OCI-M1 (cell line): ENCODE measurements around the gene MRFAP1L1.
"Not testable (repeated sequence)": the region's sequence is repeated elsewhere in the genome, so short reads cannot be mapped to it uniquely, and the experiment has no call there.

Experiments used
- DNase-seq: peaks from one replicate; lab custom pipeline; 2025; lab: John Stamatoyannopoulos, UW

MRFAP1L1 gene

DNA sequence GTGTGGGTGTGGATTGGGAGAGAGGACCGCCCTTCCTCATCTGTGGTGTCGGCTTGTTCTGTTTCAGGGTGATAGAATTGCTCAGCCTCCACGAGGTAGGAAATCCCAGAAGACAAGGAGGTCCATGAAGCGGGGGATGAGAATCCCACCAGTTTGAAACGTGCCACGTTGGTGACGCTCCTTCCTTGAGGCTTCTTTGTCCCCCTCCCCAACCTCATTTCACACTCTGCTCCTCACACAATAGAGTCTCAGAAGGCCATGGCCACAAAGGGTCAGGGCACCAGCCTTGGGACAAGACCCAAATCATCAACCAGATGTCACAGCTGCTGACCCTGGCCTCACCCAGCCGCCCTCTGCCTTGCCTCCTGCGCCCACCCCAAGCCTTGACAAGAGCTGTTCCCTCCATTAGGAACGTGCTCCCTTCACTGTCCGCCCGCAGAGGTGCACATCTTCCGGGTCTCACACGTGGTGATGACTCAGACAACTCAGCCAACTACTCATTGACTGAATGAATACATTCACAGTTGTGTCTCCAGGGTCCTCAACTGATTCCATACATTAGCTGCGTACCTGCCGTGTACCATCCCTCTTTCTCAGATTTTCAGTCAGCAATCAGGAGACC, 24.6 kb upstream of the MRFAP1L1 start:
- DNase-seq, result no peak

DNA sequence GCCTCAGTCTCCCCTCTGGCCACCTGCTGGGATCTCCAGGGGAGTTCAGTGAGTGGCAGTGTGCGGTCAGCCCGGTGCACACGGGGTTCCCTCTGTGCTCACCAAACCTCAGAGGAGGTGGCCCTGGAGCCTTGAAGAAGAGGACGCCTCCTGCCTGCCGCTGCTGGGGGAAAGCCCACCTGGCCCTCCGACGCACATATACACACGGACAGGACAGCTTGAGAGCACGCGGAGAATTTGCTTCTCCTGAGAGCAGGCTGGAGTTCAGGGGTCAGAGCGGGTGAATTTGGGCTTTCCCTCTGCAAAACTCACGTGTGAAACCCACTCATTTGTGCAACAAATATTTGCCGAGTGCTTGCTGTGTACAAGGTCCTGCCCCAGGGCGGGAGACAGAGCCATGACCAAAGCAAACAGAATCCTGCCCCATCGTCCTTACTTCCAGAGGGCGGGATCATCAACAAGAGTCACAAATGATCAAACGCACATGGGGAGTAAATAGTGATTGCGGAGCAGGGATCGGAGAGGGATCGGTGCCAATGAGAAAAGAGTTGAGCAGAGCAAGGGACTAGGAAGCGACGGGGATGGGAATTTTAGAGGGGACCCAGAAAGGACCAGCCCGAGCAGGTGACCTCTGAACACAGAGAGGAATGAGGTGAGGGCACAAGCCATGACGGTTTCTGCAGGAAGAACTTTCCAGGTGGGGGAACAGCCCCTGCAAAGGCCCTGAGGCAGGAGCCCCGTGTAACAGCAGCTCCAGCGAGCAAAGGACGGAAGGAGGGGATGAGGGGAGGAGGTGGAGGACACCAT, 23.9 kb upstream of the MRFAP1L1 start:
- no peak for DNase-seq

DNA sequence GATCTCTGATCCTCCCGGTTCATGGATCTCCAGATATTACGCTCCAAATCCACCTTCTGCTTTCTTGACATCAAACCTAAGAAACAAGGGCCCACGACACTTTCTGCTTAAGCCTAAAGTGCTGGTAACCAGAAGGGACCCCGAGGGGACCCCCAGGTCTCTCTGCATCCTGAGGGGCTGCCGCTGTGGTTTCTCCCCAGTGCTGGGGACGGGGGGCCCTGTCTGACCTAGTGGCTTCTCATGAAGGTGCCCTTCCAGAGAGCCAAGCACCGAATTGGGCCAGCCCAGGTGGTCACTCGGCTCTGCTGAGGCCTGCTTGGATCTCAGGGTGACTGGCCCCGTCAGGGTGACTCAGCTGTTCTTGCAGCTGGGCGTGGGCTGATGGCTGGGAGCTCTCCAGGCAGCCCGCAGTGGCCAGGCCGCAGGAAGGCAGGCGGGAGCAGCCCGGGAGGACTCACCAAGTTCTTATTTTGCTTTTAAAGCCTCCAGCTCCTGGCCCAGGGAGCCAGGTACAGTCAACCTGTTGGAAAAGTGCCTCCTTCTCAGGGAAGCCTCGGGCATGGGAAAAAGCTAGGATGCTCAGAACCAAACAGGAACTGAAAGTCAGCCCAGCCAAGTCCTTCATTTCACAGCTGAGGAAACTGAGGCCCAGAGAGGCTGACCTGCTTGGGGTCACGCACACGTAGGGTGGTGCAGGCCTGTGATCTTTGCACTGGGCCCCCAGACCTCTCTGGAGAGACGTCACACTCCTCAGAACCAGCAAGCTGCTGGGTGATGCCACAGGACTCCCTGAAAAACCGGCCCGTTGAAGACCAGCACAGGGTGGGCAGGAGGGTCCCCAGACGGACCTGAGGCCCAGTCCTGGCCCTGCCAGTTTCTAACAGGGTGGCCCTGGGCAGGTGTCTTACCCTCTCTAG, 23.0 kb upstream of the MRFAP1L1 start:
- peak; percentile 90 for DNase-seq

DNA sequence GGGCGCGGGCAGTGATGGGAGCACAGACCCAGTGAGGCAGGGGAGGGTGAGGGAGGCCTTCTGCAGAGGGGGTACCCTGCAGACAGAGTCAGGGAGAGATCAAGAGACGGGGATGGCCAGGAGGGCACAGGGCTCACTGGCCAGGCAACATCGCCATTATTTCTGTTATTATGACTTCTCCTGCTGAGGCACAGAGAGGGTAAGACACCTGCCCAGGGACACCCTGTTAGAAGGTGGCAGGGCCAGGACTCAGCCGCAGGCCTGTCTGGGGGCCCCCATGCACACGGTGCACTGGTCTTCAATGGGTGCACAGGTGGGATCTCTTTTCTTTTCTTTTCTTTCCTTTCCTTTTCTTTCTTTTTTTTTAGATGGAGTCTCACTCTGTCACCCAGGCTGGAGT, 22.1 kb upstream of the MRFAP1L1 start:
- no peak for DNase-seq

DNA sequence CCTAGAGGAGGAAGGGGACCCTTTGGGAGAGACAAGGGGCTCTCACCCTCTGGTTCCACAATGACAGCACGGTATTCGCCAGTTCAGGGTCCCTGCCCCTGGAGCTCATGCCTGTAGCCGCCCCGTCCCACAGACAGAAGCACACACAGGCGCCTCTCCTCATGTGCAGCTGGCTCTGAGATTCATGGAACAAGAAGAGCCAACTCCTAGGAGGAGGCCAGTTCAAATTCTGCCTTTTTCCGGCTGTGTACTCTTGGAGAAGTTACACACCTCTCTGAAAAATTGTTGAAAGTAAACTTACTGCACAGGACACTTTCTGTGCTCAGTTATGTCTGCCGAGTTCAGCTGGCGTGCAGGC, 21.6 kb upstream of the MRFAP1L1 start:
- no peak for DNase-seq

DNA sequence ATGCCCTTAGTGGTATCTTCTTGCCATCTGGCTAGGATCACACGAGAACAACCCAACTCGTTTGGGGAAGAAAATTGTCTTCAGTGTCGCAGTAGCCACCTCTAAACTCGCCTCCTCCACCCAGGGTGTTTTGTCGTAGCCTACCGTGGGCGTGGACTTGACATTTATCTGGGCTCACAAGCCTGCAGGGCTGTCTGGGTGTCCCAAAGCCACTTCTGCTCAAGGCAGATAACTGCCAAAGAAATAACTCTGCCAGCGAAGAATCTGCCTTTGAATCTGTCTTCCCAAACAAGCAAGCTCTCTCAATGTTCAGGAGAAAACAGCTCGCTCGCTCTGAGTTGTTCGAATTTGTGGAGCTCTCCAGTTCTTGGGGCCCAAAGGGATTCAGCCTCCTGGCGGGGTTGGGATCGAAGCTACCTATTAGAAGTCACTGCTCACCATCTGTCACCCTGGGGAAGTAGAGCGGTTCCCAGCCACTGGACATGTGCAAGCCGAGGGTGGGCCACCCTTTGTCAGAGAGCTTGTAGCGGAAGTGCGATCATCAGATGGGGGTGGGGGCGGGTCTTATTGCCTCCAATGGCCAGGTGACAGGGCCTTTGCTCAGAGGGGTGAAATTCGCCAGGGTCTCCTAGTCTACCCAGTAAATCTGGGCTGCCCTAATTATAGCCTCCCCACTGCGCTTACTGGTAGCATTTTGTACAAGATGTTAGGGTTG, 21.1 kb upstream of the MRFAP1L1 start:
- peak; percentile 98 for DNase-seq

DNA sequence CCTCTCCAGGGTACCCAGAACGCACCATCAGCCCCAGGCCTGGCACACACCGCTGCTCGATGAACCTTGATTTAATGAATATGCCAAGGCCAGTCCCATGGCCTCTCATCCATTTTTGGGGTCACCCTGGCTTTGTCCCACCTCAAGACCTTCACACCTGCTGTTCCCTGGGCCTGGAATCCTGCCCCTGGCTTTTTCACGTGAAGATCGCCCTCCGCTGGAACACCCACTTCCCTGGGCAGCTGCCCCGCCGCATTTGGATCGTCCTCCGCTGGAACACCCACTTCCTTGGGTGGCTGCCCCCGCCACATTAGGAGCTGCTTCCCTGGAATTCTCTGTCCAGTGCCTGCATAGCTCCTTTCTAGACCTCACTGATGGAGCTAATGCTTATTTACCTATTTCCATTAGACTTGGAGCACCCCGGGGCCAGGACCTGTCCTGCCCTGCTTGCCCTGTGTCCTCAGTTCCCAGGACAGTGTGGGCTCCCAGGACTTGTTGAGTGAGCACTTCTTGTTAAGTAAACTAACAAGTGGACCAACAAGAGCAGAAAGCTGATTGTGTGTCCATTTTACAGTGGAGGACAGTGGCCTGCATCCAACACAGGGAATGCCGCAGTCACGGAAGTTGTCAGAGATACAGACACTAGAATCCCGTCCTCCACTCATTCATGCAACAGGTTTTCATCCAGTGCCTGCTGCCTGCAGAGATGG, 18.8 kb upstream of the MRFAP1L1 start:
- no peak for DNase-seq

DNA sequence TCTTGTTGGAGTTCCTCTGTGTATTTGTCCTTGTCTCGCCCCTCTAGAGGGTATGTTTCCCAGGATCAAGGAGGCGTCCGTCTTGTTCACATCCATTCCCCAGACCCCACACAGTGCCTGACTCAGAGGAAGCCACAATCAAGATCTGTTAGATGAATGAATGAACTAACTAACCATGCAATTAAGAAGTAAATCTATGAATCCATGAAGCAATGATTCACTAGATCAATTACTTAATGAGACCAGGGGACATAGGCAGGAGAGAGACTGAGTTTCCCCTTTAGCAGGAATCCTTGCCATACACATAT, 18.2 kb upstream of the MRFAP1L1 start:
- DNase-seq, result peak; percentile 19

DNA sequence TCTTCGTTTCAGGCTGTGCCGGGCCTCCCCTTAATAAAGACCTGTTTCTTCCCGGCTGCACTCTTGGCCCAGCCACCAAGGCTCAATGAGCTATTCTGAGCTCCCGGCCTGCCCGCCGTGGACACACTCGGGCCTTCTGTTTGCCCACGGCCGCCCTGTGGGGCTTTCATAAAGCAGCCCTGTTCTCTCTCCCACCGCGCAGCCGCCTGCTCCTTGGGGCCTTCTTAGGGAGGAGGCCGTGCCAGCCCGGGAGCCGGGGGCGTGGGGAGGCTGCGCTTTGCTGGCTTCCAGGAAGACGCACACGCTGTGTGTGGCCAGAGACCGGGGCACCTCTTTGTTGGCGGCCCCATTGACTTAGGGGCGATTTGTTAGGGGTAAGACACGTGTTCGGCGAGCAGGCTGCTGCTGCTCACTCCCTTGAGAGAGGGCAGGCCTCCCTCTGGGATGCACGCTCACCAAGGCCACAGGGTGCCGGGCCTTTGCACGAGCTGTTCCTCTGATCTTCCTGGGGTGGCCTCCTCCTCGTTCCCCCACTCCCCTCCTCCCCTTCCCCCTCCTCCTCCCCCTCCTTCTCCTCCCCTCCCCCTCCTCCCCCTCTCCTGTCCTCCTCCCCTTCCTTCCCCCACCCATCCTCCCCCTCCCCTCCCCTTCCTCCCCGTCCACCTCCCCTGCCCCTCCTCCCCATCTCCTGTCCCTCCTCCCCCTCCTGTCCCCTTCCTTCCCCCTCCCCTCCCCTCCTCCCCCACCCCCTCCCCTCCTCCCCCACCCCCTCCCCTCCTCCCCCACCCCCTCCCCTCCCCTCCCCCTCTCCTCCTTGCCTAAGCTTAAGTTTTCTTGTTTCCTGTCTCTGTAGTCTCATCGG, 17.6 kb upstream of the MRFAP1L1 start:
- DNase-seq, result no peak

DNA sequence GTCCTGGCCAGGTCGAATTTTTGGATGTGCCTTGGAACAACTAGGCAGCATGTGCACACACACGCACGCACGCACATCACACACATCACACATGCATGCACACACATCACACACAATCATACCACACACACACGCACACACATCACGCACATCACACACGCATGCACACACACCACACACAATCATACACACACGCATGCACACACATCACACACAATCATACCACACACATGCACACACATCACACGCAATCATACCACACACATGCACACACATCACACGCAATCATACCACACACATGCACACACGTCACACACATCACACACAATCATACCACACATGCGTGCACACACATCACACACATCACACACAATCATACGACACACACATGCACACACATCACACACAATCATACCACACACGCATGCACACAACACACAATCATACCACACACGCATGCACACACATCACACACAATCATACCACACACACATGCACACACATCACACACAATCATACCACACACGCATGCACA, 15.8 kb upstream of the MRFAP1L1 start:
- not testable (repeated sequence) for DNase-seq

DNA sequence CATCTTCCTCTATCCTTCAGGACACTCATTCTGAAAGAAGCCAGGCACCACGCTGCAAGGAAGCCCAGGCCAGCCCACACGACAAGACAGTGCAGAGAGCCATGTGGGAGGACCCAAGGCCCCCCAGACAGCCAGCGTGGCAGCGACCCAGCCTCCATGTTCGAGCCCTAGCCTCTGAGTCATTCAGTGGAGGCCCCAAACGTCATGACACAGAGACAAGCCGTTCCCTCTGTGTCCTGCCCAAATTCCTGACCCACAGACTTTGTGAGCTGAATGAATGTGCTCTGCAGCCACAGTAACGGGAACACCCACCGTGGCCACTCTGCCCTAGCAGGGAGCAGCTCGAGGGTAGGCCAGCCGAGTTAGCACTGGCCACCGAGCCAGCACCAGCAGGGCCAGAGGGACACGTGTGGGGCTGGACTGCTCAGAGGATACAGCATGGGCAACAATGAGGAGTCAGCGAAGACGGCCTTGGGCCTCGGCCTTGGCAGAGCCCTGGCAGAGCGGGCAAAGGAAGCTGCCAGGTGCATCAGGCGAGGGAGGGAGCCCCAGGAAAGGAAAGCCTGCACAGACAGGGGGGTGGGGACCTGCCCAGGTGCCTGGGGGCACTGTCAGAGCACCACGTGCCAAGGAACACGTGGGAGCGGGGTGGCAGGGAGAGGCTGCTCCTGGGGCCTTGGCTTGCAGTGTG, 14.9 kb upstream of the MRFAP1L1 start:
- no peak for DNase-seq

DNA sequence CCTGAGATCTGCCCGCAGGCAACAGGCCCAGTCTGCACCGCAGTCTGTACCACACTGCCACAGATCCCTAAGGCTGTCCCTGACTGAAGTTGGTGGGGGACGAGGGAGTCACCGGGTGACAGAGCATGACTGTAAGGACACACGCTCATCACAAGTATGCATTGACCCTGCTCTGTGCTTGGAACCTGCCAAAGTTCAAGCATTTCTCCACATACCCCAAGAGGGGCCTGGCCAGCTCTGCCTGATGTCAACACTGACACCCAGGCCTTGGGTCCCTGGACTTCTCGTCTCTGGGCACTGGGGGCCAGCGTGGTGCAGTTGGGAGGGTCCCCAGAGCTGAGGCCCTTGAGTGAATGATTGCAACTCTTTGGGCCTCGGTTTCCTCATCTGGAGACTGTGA, 14.2 kb upstream of the MRFAP1L1 start:
- no peak for DNase-seq

DNA sequence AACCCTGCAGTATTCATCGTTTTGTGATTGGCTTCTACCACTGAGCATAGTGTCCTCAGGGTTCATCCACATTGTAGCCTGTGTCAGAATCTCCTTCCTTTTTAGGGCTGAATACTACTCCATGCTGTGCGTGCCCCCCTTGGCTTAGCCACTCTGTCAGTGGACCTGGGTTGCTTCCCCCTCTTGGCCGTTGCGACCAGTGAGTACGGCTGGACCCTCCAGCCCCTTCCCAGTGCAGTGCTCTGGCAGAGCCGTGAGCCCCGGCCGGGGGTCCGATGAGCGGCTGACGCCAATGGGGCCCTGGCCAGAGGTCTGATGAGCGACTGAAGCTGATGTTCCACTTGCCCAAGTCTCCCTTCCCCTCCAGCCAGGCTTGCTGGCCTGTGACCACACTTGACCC, 13.2 kb upstream of the MRFAP1L1 start:
- no peak for DNase-seq

DNA sequence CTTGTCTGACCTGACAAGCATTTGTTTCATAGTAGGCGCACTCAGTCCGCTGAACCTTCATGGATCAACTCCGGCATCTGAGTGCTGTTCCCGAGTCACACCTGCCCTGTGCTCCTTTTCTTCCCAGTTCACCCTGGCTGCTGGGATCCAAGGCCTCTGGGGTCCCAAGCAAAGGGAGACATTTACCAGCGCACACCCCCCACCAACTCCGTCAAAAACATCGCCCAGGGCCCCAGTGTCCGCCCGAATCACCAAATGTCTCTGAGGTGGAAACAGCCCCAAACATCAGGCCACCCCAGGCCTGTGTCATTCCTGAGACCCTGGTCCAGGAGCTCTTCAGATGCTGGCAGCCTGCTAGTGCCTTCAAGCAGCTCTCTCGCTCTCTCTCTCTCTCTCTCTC, 11.5 kb upstream of the MRFAP1L1 start:
- no peak for DNase-seq

DNA sequence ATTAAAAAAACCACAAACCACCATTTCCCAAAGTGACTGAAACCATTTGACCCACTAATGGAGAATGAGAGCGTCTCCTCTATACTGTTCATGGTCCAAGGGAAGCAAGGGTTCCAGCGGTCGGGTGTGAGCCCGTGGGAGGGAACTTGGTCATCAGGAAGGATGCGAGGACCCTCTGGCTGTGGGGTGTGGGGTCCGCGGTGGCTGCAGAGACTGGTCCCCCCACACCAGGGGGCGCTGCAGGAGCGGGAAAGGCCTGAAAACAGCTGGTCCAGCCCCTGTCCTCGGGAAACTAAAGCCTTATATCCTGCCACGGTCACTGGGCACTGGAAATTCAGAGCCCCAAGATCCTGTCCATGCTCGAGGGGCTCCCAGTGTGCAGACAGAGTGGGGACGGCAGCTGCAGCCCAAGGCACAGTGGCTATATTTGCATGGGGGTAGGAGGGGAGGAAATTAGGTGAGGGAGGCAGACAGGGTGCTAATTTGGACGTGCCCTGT, 10.6 kb upstream of the MRFAP1L1 start:
- peak; percentile 83 for DNase-seq

DNA sequence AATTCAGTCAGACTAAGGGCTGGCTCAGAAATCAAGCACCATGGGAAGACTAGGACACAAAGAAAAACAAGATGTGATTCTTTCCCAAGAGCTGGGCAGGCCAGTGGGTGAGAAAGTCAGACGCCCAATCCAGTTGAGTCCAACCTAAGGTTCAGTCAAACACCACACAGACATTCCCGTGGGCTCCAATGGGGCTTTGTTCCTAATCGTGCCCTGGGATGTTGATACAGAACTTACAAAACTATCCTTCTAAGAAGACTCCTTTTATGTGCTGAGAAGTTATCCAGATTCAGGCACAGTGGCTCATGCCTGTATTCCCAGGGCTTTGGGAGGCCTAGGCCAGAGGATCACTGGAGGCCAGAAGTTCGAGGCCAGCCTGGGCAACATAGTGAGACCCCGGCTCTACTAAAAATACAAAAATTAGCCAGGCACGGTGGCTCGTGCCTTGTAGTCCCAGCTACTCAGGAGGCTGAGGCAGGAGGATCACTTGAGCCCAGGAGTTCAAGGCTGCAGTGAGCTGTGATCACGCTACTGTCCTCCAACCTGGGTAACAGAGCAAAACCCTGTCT, 10.0 kb upstream of the MRFAP1L1 start:
- DNase-seq, result no peak

DNA sequence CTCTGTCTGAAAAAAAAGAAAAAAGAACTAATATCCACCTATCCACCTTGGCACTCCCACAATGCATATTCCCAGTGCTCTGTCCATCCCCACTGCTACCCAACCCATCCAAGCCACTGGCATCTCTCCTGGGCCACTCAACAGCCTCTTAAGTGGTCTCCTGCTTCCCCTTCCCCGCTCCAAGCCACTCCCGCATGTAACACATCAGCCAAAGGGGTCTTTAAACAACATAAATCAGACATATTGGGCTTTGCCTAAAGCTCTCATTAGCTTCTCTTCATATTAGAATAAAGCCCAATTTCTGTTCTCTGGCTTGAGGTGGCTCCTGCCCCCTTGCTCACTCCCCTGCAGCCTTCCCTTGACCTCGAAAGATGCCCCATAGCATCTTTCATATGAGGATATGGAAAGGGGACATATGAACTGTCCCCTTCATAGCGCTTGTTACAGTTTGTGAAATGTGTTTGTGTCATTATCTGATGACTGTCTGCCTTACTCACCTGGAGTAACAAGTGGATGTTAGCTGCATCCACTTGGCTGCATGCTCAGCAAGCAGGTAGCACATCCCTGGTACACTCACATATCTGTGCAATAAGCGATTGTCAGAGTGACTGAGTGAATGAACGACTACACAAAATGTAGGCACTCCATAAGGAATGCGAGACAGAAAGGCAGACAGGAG, 9.4 kb upstream of the MRFAP1L1 start:
- no peak for DNase-seq

DNA sequence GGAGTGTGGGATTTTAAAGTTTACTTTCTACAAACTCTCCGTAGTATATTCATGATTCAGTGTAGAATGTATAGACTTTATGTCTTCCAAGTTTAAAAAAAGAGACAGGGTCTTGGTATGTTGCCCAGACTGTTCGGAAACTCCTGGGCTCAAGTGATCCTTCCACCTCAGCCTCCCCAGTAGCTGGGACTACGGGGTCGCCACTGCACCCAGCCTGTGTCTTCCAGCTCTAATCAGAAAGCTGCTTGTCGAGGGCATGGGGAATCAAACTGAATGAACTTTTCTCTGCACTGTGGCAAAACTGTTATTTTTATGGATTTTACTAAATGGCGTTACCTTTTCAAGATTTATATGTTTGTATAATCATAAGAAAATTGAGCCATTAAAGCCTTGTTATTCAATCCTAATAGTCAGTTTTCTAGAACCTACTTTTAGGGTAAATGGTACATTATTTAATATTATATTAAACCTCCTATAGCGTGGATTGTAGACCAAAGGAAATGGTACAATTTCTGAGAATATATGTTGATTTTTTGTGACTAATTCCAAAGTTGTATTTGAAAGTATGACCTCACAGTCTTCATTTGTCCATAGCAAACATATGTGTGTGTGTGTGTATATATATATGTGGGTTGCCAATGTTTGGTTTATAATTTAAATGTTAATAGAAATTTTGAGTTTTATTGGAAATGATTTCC, 7.4 kb upstream of the MRFAP1L1 start:
- DNase-seq, result no peak
